Measurements from ENCODE around the gene NAPEPLD.
"Not testable (repeated sequence)": the region's sequence is repeated elsewhere in the genome, so short reads cannot be mapped to it uniquely, and the experiment has no call there.

NAPEPLD gene

GRCh38 chr7:103059471-103059870 is 89.4 kb downstream of the NAPEPLD start:
- no peak for DNase-seq

- no peak for DNase-seq
Observed at GRCh38 chr7:103058122-103058521, 90.8 kb downstream of the NAPEPLD start.

GRCh38 chr7:103056006-103056405 is 92.9 kb downstream of the NAPEPLD start:
- DNase-seq: not testable (repeated sequence)

GRCh38 chr7:103051519-103051918 is 97.4 kb downstream of the NAPEPLD start:
- DNase-seq: no peak
